Keratinocyte (primary cell): ENCODE results near the gene TTN. TPM values are rescaled to one million over a fixed set of nuclear protein-coding genes. Genes with fewer than 3 reads are reported as not detected.

Source experiments
- DNase-seq: peaks from one replicate; pipeline ENCODE4 v3.0.0-alpha.2; 2011; ENCODE audit warnings: low read depth, missing footprints, low spot score
- FAIRE-seq: peaks from 2 replicates; lab custom pipeline; 2011; peaks lifted over from hg19 to GRCh38; lab: Jason Lieb, UNC
- H2AFZ ChIP-seq: 2 replicates; pipeline ENCODE4 v1.6.0; 2012; ENCODE audit warnings: low read length, control low read depth, inconsistent platforms; ENCODE audit not compliant: control insufficient read depth
- H3K27ac ChIP-seq: 2 replicates; pipeline ENCODE4 v1.5.1; 2011; ENCODE audit warnings: low read length; ENCODE audit not compliant: control insufficient read depth, insufficient read depth
- H3K27me3 ChIP-seq: 3 replicates; pipeline ENCODE4 v1.6.0; 2011; ENCODE audit warnings: low read length; ENCODE audit not compliant: control insufficient read depth, insufficient read depth; ENCODE audit errors: extremely low read depth
- H3K36me3 ChIP-seq, 2 experiments: 2 replicates in 1 of 2; 3 replicates in 1 of 2; pipeline ENCODE4 v1.5.1; 2011; ENCODE audit warnings: low read length in 2 of 2, mild to moderate bottlenecking in 1 of 2; ENCODE audit not compliant: control insufficient read depth in 2 of 2, insufficient read depth in 2 of 2; ENCODE audit errors: extremely low read depth in 1 of 2
- H3K4me1 ChIP-seq: 3 replicates; pipeline ENCODE4 v1.5.1; 2011; ENCODE audit warnings: low read length; ENCODE audit not compliant: control insufficient read depth, insufficient read depth; ENCODE audit errors: extremely low read depth
- H3K4me2 ChIP-seq: 3 replicates; pipeline ENCODE4 v1.6.0; 2011; ENCODE audit warnings: low read depth, low read length; ENCODE audit not compliant: control insufficient read depth, insufficient read depth; ENCODE audit errors: extremely low read depth
- H3K4me3 ChIP-seq, 3 experiments: fragments of 200-600 bp in 1 of 3; sonication (generic) in 1 of 3; 2 replicates in 2 of 3; 3 replicates in 1 of 3; pipeline ENCODE4 v1.5.1; 2011 to 2016; ENCODE audit warnings: low read length in 3 of 3, mild to moderate bottlenecking in 3 of 3, control low read depth in 2 of 3, inconsistent platforms in 1 of 3, low read depth in 1 of 3, mixed read lengths in 1 of 3, mixed run types in 1 of 3, moderate library complexity in 1 of 3; ENCODE audit not compliant: control insufficient read depth in 2 of 3, insufficient read depth in 2 of 3; ENCODE audit errors: extremely low read depth in 1 of 3
- H3K79me2 ChIP-seq: 2 replicates; pipeline ENCODE4 v1.6.0; 2012; ENCODE audit warnings: low read length; ENCODE audit not compliant: control insufficient read depth, insufficient read depth
- H3K9ac ChIP-seq: 3 replicates; pipeline ENCODE4 v1.6.0; 2011; ENCODE audit warnings: low read length; ENCODE audit not compliant: control insufficient read depth, insufficient read depth; ENCODE audit errors: extremely low read depth
- H3K9me1 ChIP-seq: 3 replicates; pipeline ENCODE4 v1.6.0; 2011; ENCODE audit warnings: low read length; ENCODE audit not compliant: control insufficient read depth, insufficient read depth; ENCODE audit errors: extremely low read depth
- H3K9me3 ChIP-seq: 2 replicates; pipeline ENCODE4 v1.5.1; 2012; ENCODE audit warnings: low read depth, low read length; ENCODE audit not compliant: control insufficient read depth
- H4K20me1 ChIP-seq: 3 replicates; pipeline ENCODE4 v1.6.0; 2011; ENCODE audit warnings: low read length; ENCODE audit not compliant: control insufficient read depth, insufficient read depth; ENCODE audit errors: extremely low read depth
- EZH2 ChIP-seq: IDR thresholded peaks from one replicate; pipeline ENCODE4 v1.6.1; 2012; ENCODE audit warnings: inconsistent platforms, mild to moderate bottlenecking, low read length, moderate library complexity
- dilution Hi-C: fragments of 300-500 bp; cut with MboI; formaldehyde crosslinking; loops from one replicate; pipeline ENCODE4 v1.7.0; 2020; ENCODE audit warnings: low sequenced_read_pairs; ENCODE audit not compliant: extremely low pct_ligation_motif_present
- polyA plus RNA-seq, 5 experiments: library from polyadenylated mRNA; depleted of rRNA in 3 of 5; stranded (reverse) in 3 of 5; stranded (forward) in 1 of 5; unstranded in 1 of 5; fragments of >200 nt; gene quantifications; 1 replicate in 1 of 5; 2 replicates in 3 of 5; 3 replicates in 1 of 5; pipeline versions ENCODE4 v1.2.1 to v1.2.3, GENCODE V29; 2011 to 2012; ENCODE audit warnings: missing spikeins in 2 of 5, low read depth in 1 of 5, low replicate concordance in 1 of 5
- TF ChIP-seq, protein P1 (sequence below), 3 experiments: IDR thresholded peaks in 1 of 3; conservative IDR thresholded peaks in 1 of 3; optimal IDR thresholded peaks in 1 of 3; 2 replicates in 2 of 3; 3 replicates in 1 of 3; pipeline versions ENCODE3 to v1.5.1; 2011; ENCODE audit warnings: low read length in 3 of 3, mild to moderate bottlenecking in 3 of 3, moderate library complexity in 2 of 3, control low read depth in 1 of 3, inconsistent platforms in 1 of 3; ENCODE audit not compliant: insufficient read depth in 2 of 3; ENCODE audit errors: extremely low read depth in 1 of 3

Gene TTN
- polyA plus RNA-seq, 1 donor (not counting 4 experiments of a cell fraction or from before 2014, with no cell fraction given) = 0.01 TPM

DNA sequence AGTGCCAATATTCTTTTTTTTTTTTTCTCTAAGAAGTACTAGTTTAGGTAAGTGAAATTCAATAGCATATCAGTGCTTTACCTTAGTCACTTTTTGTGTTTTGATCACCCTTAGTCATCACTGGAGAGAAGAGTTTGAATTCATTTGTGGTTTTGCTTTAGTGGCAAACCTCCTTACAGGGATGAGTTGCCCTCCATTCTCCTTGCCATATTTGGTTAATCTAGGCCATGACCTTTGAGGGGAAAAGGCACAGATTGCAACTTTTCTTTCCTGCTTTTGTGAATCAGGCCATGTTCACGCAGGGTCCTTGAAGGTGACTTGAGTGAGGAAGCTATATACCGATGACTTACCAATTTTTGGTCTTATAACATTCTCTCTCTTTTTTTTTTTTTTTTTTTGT, 292.6 kb downstream of the TTN start:
- Histone ChIP-seq H3K9me1 (no peaks in the 10 kb centered on the region), H3K4me3 (no peak overlapping the region), H4K20me1 (no peaks in the 10 kb centered on the region), H3K9ac (no peak overlapping the region), H3K9me3 (no peaks in the 10 kb centered on the region), H3K4me1 (peaks cover 11% of the 10 kb centered on the region), H3K27me3 (no peaks in the 10 kb centered on the region), H3K27ac (no peak overlapping the region), H2AFZ (no peak overlapping the region), H3K36me3 (no peaks in the 10 kb centered on the region), H3K4me2 (no peak overlapping the region), H3K79me2 (no peaks in the 10 kb centered on the region)
- DNase-seq = no peak
- dilution Hi-C loops = no loop called here
- no peak for TF ChIP-seq EZH2
- TF ChIP-seq, protein P1, sequence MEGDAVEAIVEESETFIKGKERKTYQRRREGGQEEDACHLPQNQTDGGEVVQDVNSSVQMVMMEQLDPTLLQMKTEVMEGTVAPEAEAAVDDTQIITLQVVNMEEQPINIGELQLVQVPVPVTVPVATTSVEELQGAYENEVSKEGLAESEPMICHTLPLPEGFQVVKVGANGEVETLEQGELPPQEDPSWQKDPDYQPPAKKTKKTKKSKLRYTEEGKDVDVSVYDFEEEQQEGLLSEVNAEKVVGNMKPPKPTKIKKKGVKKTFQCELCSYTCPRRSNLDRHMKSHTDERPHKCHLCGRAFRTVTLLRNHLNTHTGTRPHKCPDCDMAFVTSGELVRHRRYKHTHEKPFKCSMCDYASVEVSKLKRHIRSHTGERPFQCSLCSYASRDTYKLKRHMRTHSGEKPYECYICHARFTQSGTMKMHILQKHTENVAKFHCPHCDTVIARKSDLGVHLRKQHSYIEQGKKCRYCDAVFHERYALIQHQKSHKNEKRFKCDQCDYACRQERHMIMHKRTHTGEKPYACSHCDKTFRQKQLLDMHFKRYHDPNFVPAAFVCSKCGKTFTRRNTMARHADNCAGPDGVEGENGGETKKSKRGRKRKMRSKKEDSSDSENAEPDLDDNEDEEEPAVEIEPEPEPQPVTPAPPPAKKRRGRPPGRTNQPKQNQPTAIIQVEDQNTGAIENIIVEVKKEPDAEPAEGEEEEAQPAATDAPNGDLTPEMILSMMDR (optimal IDR thresholded peaks at IDR 0.05 in 1 of 3, IDR thresholded peaks at IDR 0.05 in 1 of 3, conservative IDR thresholded peaks at IDR 0.05 in 1 of 3; ENCODE audit: extremely low read depth in 1 of 3, insufficient read depth in 2 of 3, low read length in 3 of 3) = no peak
- FAIRE-seq = peak; percentile 93

DNA sequence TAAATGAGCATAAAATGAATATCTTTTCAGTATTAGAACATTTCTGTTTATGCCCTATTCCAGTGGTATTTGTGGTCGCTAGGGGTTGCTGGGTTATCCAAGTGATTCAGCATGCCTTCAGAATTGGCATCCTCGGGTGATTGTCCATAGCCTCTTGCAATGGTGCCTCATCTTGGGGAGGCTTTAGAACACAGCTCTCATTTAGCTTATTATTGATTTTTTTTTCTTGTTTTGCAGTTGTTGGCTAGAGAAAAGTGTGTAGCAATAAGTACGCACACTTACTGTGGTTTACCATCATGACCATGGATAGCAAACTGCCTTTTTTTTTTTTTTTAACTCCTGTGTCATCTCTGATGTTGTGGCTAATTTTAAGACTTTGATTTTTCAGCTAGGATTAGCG, 293.3 kb downstream of the TTN start:
- no peaks in the 10 kb centered on the region for H3K9me1 ChIP-seq
- no peak overlapping the region for H2AFZ ChIP-seq
- H3K4me1 ChIP-seq = peaks cover 11% of the 10 kb centered on the region
- H3K9ac ChIP-seq = no peak overlapping the region
- H3K36me3 ChIP-seq = no peaks in the 10 kb centered on the region
- DNase-seq (no peak), FAIRE-seq (no peak)
- no peaks in the 10 kb centered on the region for H3K79me2 ChIP-seq
- no peaks in the 10 kb centered on the region for H3K9me3 ChIP-seq
- TF ChIP-seq EZH2 = no peak
- TF ChIP-seq, protein P1 (optimal IDR thresholded peaks at IDR 0.05 in 1 of 3, IDR thresholded peaks at IDR 0.05 in 1 of 3, conservative IDR thresholded peaks at IDR 0.05 in 1 of 3; ENCODE audit: extremely low read depth in 1 of 3, insufficient read depth in 2 of 3, low read length in 3 of 3) = no peak
- no peak overlapping the region for H3K4me2 ChIP-seq
- no peak overlapping the region for H3K4me3 ChIP-seq
- no peaks in the 10 kb centered on the region for H4K20me1 ChIP-seq
- H3K27me3 ChIP-seq = no peaks in the 10 kb centered on the region
- H3K27ac ChIP-seq = no peak overlapping the region
- dilution Hi-C loops = no loop called here
